K562 (cell line): Measurements from ENCODE around the gene GDPD2.

Experiments
- ZBTB7A ChIP-seq: IDR thresholded peaks from 2 replicates; pipeline ENCODE4 v1.6.1; 2011; ENCODE audit warnings: low read depth, mild to moderate bottlenecking, low read length, moderate library complexity, borderline replicate concordance; ENCODE audit not compliant: control insufficient read depth
- ZNF316 ChIP-seq: fragments of 450-650 bp; IDR thresholded peaks from 2 replicates; pipeline ENCODE4 v1.6.1; 2016

- TF ChIP-seq ZNF316, result no peak
- TF ChIP-seq ZBTB7A, result no peak
Observed at GRCh38 chrX:70449457-70449966, 26.4 kb downstream of the GDPD2 start.
